Heart right ventricle (tissue), 16 donors: Measurements from ENCODE around the gene ZHX3. TPM values are rescaled to one million over a fixed set of nuclear protein-coding genes. Genes with fewer than 3 reads are reported as not detected.

Experiments
- ATAC-seq, 8 donors: fragments of 200-7000 bp; cut with Tn5 transposase; one replicate each; pipeline ENCODE4 v1.9.1; 2020; ENCODE audit warnings: mild to moderate bottlenecking in 8 of 8, moderate library complexity in 8 of 8, moderate number of reproducible peaks in 1 of 8
- DNase-seq, 2 donors: peaks; one replicate each; pipeline ENCODE4 v3.0.0-alpha.2; 2020
- H3K27ac ChIP-seq, 10 donors: fragments of 200-600 bp; sonication (generic) in 2 of 10; one replicate each; pipeline versions ENCODE4 v1.5.0 to v1.8.0; 2020 to 2022; ENCODE audit warnings: mild to moderate bottlenecking in 3 of 10
- H3K27me3 ChIP-seq, 7 donors: fragments of 200-600 bp; one replicate each; pipeline ENCODE4 v1.8.0; 2021 to 2022; ENCODE audit warnings: mild to moderate bottlenecking in 2 of 7
- H3K36me3 ChIP-seq, 9 donors: fragments of 200-600 bp; sonication (generic) in 1 of 9; one replicate each; pipeline versions ENCODE4 v1.5.0 to v1.8.0; 2020 to 2022; ENCODE audit warnings: mild to moderate bottlenecking in 2 of 9
- H3K4me1 ChIP-seq, 9 donors: fragments of 200-600 bp; sonication (generic) in 1 of 9; one replicate each; pipeline versions ENCODE4 v1.5.0 to v1.8.0; 2020 to 2022; ENCODE audit warnings: mild to moderate bottlenecking in 4 of 9
- H3K4me3 ChIP-seq, 10 donors: fragments of 200-600 bp; sonication (generic) in 2 of 10; one replicate each; pipeline versions ENCODE4 v1.5.0 to v1.8.0; 2020 to 2022; ENCODE audit warnings: mild to moderate bottlenecking in 7 of 10, moderate library complexity in 2 of 10
- H3K9me3 ChIP-seq, 11 donors: fragments of 200-600 bp in 10 of 11; sonication (generic) in 2 of 11; one replicate each; pipeline versions ENCODE4 v1.5.0 to v1.8.0; 2013 to 2022; ENCODE audit warnings: mild to moderate bottlenecking in 2 of 11, control low read depth in 1 of 11, moderate library complexity in 1 of 11
- WGBS, 2 donors: extraction: QIAGEN DNeasy Blood & Tissue Kit; methylation state at CpG; one replicate each; pipeline ENCODE4 v1.1.7; 2013; ENCODE audit warnings: inconsistent platforms in 1 of 2; 5-methylcytosine and 5-hydroxymethylcytosine counted together
- intact Hi-C, 10 donors: fragments of 100-400 bp; cut with DNase I; formaldehyde crosslinking; loops; one replicate each; pipeline versions ENCODE4 v1.11.1 to v1.14.2; 2022
- polyA plus RNA-seq, 2 donors: library from polyadenylated mRNA; stranded (reverse); fragments of 200-250 nt; gene quantifications; one replicate each; pipeline ENCODE4 v1.2.3, GENCODE V29; 2013
- total RNA-seq, 10 donors: library from RNA; stranded (reverse); fragmentation: NEBNext Ultra II Directional in 3 of 10; extraction: Animal tissue kit (Norgen Biotek cat#: 25700) in 3 of 10; gene quantifications; one replicate each; pipeline versions ENCODE4 v1.2.1 to v1.2.4, GENCODE V29; 2021 to 2023
- TF ChIP-seq, protein P1 (sequence below), 9 donors: fragments of 200-600 bp; sonication (generic) in 2 of 9; IDR thresholded peaks; one replicate each; pipeline versions ENCODE4 v1.5.0 to v1.8.0; 2021 to 2022; ENCODE audit warnings: antibody characterized with exemption in 9 of 9, mild to moderate bottlenecking in 5 of 9, moderate library complexity in 1 of 9
- donor health status: Arrhythmogenic right ventricular cardiomyopathy.
- donor health status: ischemic (EF 13 %, LVEDD 7.1; RV severe dilation, severe dysfunction).
- donor health status: healthy with polysubstance abuse.
- donor health status: DM: no; HTN: yes; CAD: no.
- donor health status: DM: no; HTN: no; CAD: no.
- donor health status: ischemic (EF 25% LVEDD 6.9; RV normal size, moderate dysfunction).
- donor health status: ischemic (EF 25% LVEDD 5.7; RV mildly dilated, moderate dysfunction).
- donor health status: healthy.
- donor health status: DM: yes; HTN: yes; CAD: no.
- donor health status: Ischemic cardiomyopathy.
- donor health status: ischemic (EF 35%, LVEDD 5.7; RV mildly dilated, moderate dysfunction).
- donor health status: nonischemic (EF 11% LVEDD 7.7; RV severe dilation, severe dysfunction).
- donor health status: DM: yes; HTN: yes; CAD: no.
- donor health status: PGD.
- donor health status: ischemic (EF 29% LVEDD 5.4; RV normal size, mild dysfunction).
- donor health status: nonischemic (EF 23%, LVEDD 6.1; RV moderate dilation, normal function).

Gene ZHX3
- total and polyA plus RNA-seq, 12 donors, result 6.5 to 51.8 (median 30.4) TPM

DNA sequence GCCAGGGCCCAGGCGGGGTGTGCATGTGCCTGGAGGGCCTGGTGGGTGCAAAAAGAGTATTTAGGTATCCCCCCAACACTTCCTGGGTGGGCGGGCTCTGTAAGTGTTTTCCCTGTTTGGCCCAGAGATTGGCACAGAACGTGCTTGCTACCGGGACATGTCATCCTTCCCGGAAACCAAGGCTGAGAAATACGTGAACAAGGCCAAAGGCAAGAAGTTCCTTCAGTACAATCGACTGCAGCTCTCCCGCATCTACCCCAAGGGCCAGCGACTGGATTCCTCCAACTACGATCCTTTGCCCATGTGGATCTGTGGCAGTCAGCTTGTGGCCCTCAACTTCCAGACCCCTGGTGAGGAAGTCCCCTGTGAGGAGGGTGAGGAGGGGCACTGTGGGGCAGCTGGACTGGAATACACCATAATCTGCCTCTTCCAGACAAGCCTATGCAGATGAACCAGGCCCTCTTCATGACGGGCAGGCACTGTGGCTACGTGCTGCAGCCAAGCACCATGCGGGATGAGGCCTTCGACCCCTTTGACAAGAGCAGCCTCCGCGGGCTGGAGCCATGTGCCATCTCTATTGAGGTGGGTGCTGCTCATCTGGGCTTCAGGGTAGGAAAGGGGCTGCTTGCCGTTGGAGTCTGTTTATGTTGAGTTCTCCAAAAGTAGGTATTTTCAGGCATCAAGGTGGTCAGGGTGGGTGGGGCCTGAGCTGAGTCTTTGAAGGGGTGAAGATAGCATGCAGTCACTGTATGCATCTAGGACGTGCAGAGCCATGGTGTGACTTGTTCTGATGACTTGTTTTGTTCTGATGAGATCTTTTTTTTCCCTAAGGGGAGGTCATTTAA, 145.0 kb downstream of the ZHX3 start:
- H3K4me3 ChIP-seq, result peak overlapping the region in 1 of 10 donors; percentile 0
- no peaks in the 10 kb centered on the region for H3K27me3 ChIP-seq
- peaks cover 0 to 99% (median 55%) of the 10 kb centered on the region in 9 donors for H3K36me3 ChIP-seq
- H3K27ac ChIP-seq, result peak overlapping the region; percentile 55 to 93 (median 85)
- ATAC-seq (peak in 7 of 8 donors; percentile 2 to 20 (median 15)), DNase-seq (peak in 1 of 2 donors; percentile 14)
- TF ChIP-seq, protein P1, sequence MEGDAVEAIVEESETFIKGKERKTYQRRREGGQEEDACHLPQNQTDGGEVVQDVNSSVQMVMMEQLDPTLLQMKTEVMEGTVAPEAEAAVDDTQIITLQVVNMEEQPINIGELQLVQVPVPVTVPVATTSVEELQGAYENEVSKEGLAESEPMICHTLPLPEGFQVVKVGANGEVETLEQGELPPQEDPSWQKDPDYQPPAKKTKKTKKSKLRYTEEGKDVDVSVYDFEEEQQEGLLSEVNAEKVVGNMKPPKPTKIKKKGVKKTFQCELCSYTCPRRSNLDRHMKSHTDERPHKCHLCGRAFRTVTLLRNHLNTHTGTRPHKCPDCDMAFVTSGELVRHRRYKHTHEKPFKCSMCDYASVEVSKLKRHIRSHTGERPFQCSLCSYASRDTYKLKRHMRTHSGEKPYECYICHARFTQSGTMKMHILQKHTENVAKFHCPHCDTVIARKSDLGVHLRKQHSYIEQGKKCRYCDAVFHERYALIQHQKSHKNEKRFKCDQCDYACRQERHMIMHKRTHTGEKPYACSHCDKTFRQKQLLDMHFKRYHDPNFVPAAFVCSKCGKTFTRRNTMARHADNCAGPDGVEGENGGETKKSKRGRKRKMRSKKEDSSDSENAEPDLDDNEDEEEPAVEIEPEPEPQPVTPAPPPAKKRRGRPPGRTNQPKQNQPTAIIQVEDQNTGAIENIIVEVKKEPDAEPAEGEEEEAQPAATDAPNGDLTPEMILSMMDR (IDR thresholded peaks at IDR 0.05), result no peak
- intact Hi-C loops, result loop anchor here (1.0 to 10.0 kb wide), 14 partner anchors 35 to 240 kb away; partner anchors contain the start of genes LPIN3 (in 5 of the 10), PLCG1 (in 4 of the 10) and ZHX3 (in 3 of the 10)
- H3K9me3 ChIP-seq, result no peaks in the 10 kb centered on the region
- WGBS, 2 donors, result 49 to 54% methylated on average over 18 of the region's 18 CpGs
- H3K4me1 ChIP-seq, result peaks cover 26 to 65% (median 55%) of the 10 kb centered on the region in 9 donors

DNA sequence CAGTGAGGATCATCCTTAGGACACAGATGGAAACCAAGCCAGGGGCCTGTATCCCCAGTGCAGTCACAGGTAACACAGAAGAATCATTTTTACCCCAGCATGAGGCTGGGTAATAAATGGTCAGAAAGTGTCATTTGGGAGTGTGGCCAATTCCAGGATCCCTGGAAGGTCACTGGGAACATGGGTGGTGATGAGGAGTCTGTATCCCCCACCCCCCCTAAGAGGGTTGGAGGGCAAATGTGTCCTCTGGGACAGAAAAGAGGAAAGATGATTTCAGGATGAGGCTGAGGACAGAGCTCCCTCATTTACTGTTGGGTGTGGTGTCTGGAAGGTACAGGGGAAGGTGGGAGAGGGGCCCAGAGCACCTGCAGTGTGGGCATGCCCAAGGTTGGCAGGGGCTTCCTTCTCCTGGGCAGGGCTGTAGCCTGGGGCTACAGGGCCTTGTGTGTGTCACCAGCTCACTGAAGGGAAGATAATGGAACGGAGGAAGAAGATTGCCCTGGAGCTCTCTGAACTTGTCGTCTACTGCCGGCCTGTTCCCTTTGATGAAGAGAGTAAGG, 145.7 kb downstream of the ZHX3 start:
- no peak for ATAC-seq
- peaks cover 0 to 99% (median 61%) of the 10 kb centered on the region in 9 donors for H3K36me3 ChIP-seq
- WGBS, 2 donors, result 43 to 62% methylated on average over 3 of the region's 3 CpGs
- intact Hi-C loops, result loop anchor here in 9 of 10 donors (2.0 to 10.0 kb wide), 12 partner anchors 35 to 240 kb away; partner anchors contain the start of genes PLCG1 (in 4 of the 9) and ZHX3 (in 3 of the 9)
- peak overlapping the region; percentile 55 to 93 (median 85) for H3K27ac ChIP-seq
- no peak overlapping the region for H3K4me3 ChIP-seq
- H3K27me3 ChIP-seq, result no peaks in the 10 kb centered on the region
- no peaks in the 10 kb centered on the region for H3K9me3 ChIP-seq
- TF ChIP-seq, protein P1 (IDR thresholded peaks at IDR 0.05), result no peak
- peaks cover 26 to 58% (median 50%) of the 10 kb centered on the region in 9 donors for H3K4me1 ChIP-seq
- DNase-seq, result no peak

DNA sequence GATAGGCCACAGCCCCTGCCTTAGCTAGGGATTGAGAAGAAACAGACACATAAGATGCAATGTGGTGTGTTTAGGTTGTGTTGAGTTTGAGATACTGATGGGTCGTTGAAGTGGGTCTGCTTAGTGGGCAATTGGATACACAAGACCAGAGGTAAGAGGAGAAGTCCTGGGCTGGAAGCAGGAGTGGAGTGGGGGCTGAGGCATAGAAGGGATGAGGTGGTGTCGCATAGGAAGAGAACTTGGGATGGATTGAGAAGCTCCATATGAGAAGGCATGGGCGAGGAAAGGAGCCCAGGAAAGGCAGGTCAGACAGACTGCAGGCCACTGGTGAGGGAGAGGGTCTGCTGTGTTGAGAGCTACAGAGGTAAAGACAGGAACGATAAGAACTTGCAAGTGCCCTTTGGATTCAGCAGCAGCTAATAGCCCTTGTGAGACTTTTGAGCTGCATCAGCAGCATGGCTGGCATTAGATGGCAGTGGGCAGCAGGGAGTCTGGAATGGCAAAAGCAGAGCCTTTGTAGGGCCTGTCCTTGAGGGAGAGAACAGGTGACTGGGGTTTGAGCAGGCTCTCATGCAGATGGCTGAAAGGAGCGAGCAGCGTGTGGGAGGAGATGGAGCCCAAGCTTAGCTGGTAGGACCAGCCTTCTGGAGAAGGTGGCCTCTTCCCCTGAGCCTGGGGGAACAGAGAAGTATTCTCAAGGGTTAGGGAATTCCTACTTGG, 147.0 kb downstream of the ZHX3 start:
- TF ChIP-seq, protein P1 (IDR thresholded peaks at IDR 0.05), result no peak
- H3K36me3 ChIP-seq, result peaks cover 9 to 99% (median 72%) of the 10 kb centered on the region in 9 donors
- 82 to 86% methylated on average over 6 of the region's 6 CpGs for WGBS, 2 donors
- DNase-seq, result no peak
- H3K27ac ChIP-seq, result peak overlapping the region in 5 of 10 donors; percentile 10 to 90 (median 18)
- H3K4me1 ChIP-seq, result peaks cover 20 to 45% (median 39%) of the 10 kb centered on the region in 9 donors
- H3K27me3 ChIP-seq, result no peaks in the 10 kb centered on the region
- intact Hi-C loops, result loop anchor here in 8 of 10 donors (5.0 to 10.0 kb wide), 8 partner anchors 33 to 242 kb away; partner anchors contain the start of genes PLCG1 (in 3 of the 8) and ZHX3 (in 3 of the 8)
- no peak for ATAC-seq
- H3K4me3 ChIP-seq, result no peak overlapping the region
- no peaks in the 10 kb centered on the region for H3K9me3 ChIP-seq
